Measurements from ENCODE around the gene NEK9. TPM values are rescaled to one million over a fixed set of nuclear protein-coding genes. Genes with fewer than 3 reads are reported as not detected.

The NEK9 gene
- total and polyA plus RNA-seq, 10 of the 15 experiments (the other 5 are each of a cell fraction or from before 2014, with no cell fraction given): 6.0 to 78.8 (median 44.7) TPM

GRCh38 chr14:75049136-75049535, 77.7 kb downstream of the NEK9 start:
- ChIA-PET POLR2A (interaction anchor here (0.9 to 2.4 kb wide), 4 partner anchors 13 to 107 kb away, joined by 3 to 19 read pairs (median 4); partner anchors contain the start of gene ACYP1), RAD21 (ENCODE audit: unreplicated experiment) (interaction anchor here (3.3 kb wide), 1 partner anchor 14 kb away, joined by 13 read pairs; the partner anchor contains the start of gene ACYP1), SMC1A (ENCODE audit: uncharacterized antibody, unreplicated experiment) (interaction anchor here (0.8 to 2.3 kb wide), 5 partner anchors 15 to 188 kb away, joined by 3 to 14 read pairs (median 3); partner anchors contain the start of gene ACYP1), CTCF (interaction anchor here (1.0 to 2.4 kb wide), 10 partner anchors 8 to 143 kb away, joined by 3 to 12 read pairs (median 4); partner anchors contain the start of gene ACYP1)
- peaks cover 18% of the 10 kb centered on the region for H3K79me2 ChIP-seq (ENCODE audit: control insufficient read depth, insufficient read depth, low read length)
- no peak overlapping the region for H3K9ac ChIP-seq (ENCODE audit: control insufficient read depth, insufficient read depth, low read length)
- no peaks in the 10 kb centered on the region for H4K20me1 ChIP-seq (ENCODE audit: control insufficient read depth, insufficient read depth)
- no peaks in the 10 kb centered on the region for H3K27me3 ChIP-seq (replicated peaks in 1 of 2; ENCODE audit: control insufficient read depth in 2 of 2, insufficient read depth in 2 of 2, low read length in 1 of 2)
- ATAC-seq: no peak
- no peak for FAIRE-seq
- TF ChIP-seq SIN3A (IDR thresholded peaks at IDR 0.05; ENCODE audit: low read depth, low read length) (no peak), MEF2B (IDR thresholded peaks at IDR 0.05; ENCODE audit: partially characterized antibody, poor library complexity, severe bottlenecking) (no peak), SREBF2 (IDR thresholded peaks at IDR 0.05; ENCODE audit: low read length) (no peak), ZNF217 (IDR thresholded peaks at IDR 0.05) (no peak)
- intact Hi-C loops (cut with micrococcal nuclease; ENCODE audit: unreplicated experiment): no loop called here
- BruUV-seq (replicated peaks): no TSS peak
- no peak overlapping the region for H3K4me2 ChIP-seq (ENCODE audit: control insufficient read depth, insufficient read depth)
- no peak for DNase-seq (ENCODE audit: low read depth, low spot score)
- H2AFZ ChIP-seq (ENCODE audit: control insufficient read depth, low read depth, low read length): no peak overlapping the region
- H3K4me1 ChIP-seq (ENCODE audit: control insufficient read depth, insufficient read depth, low read length): no peaks in the 10 kb centered on the region
- H3K27ac ChIP-seq (ENCODE audit: control insufficient read depth, insufficient read depth): no peak overlapping the region
- H3K9me3 ChIP-seq (replicated peaks; ENCODE audit: control insufficient read depth, insufficient read depth, low read length): no peaks in the 10 kb centered on the region; the same call in 2 of the 3 replicates
- no peak overlapping the region for H3K4me3 ChIP-seq
- in situ Hi-C loops (cut with MboI): no loop called here
- WGBS (ENCODE audit: insufficient coverage, insufficient replicate concordance, low lambda C conversion rate, missing lambda C conversion rate): 99% methylated on average over 5 of the region's 5 CpGs
- no peaks in the 10 kb centered on the region for H3K36me3 ChIP-seq (ENCODE audit: control insufficient read depth in 2 of 2, insufficient read depth in 2 of 2, low read length in 1 of 2)

- H2AFZ ChIP-seq (ENCODE audit: control insufficient read depth, low read depth, low read length): no peak overlapping the region
- in situ Hi-C loops (cut with MboI) (no loop called here), intact Hi-C loops (cut with micrococcal nuclease; ENCODE audit: unreplicated experiment) (no loop called here)
- no peak overlapping the region for H3K27ac ChIP-seq (ENCODE audit: control insufficient read depth, insufficient read depth)
- H4K20me1 ChIP-seq (ENCODE audit: control insufficient read depth, insufficient read depth): no peaks in the 10 kb centered on the region
- ChIA-PET POLR2A (interaction anchor here (1.1 to 2.4 kb wide), 2 partner anchors 14 to 17 kb away, joined by 3 to 19 read pairs; partner anchors contain the start of gene ACYP1), SMC1A (ENCODE audit: uncharacterized antibody, unreplicated experiment) (interaction anchor here (1.0 to 2.3 kb wide), 4 partner anchors 16 to 187 kb away, joined by 3 to 14 read pairs (median 4); partner anchors contain the start of gene ACYP1), CTCF (interaction anchor here (0.6 to 2.4 kb wide), 9 partner anchors 9 to 142 kb away, joined by 3 to 12 read pairs (median 4); no protein-coding TSS in a partner anchor), RAD21 (ENCODE audit: unreplicated experiment) (interaction anchor here (1.2 kb wide), 1 partner anchor 15 kb away, joined by 3 read pairs; the partner anchor contains the start of gene ACYP1)
- DNase-seq (ENCODE audit: low read depth, low spot score): no peak
- peaks cover 18% of the 10 kb centered on the region for H3K79me2 ChIP-seq (ENCODE audit: control insufficient read depth, insufficient read depth, low read length)
- H3K9ac ChIP-seq (ENCODE audit: control insufficient read depth, insufficient read depth, low read length): no peak overlapping the region
- no peaks in the 10 kb centered on the region; the same call in 2 of the 3 replicates for H3K9me3 ChIP-seq (replicated peaks; ENCODE audit: control insufficient read depth, insufficient read depth, low read length)
- WGBS (ENCODE audit: insufficient coverage, insufficient replicate concordance, low lambda C conversion rate, missing lambda C conversion rate): 75% methylated on average over 2 of the region's 2 CpGs
- no TSS peak for BruUV-seq (replicated peaks)
- H3K27me3 ChIP-seq (replicated peaks in 1 of 2; ENCODE audit: control insufficient read depth in 2 of 2, insufficient read depth in 2 of 2, low read length in 1 of 2): no peaks in the 10 kb centered on the region
- no peaks in the 10 kb centered on the region for H3K4me1 ChIP-seq (ENCODE audit: control insufficient read depth, insufficient read depth, low read length)
- no peak overlapping the region for H3K4me3 ChIP-seq
- H3K4me2 ChIP-seq (ENCODE audit: control insufficient read depth, insufficient read depth): no peak overlapping the region
- H3K36me3 ChIP-seq (ENCODE audit: control insufficient read depth in 2 of 2, insufficient read depth in 2 of 2, low read length in 1 of 2): no peaks in the 10 kb centered on the region
- no peak for FAIRE-seq
- ATAC-seq: no peak
- no peak for TF ChIP-seq BCL11A (IDR thresholded peaks at IDR 0.05; ENCODE audit: low read depth, low read length)
- TF ChIP-seq NBN (IDR thresholded peaks at IDR 0.05): no peak
- no peak for TF ChIP-seq CREB1 (IDR thresholded peaks at IDR 0.05; ENCODE audit: low read depth)
- TF ChIP-seq RAD21 (IDR thresholded peaks at IDR 0.05; ENCODE audit: insufficient read depth, low read depth, low read length): no peak
- TF ChIP-seq JUNB (IDR thresholded peaks at IDR 0.05): no peak
- no peak for TF ChIP-seq TCF3 (IDR thresholded peaks at IDR 0.05; ENCODE audit: borderline replicate concordance, insufficient read depth, low read depth, low read length)
- no peak for TF ChIP-seq CEBPZ (IDR thresholded peaks at IDR 0.05; ENCODE audit: low read depth, low read length)
- TF ChIP-seq USF1 (IDR thresholded peaks at IDR 0.05; ENCODE audit: borderline replicate concordance, extremely low read length, insufficient read depth, low read depth, low read length): no peak
Measured at GRCh38 chr14:75048101-75048500, 78.7 kb downstream of the NEK9 start.
